Panc1 (cell line): ENCODE measurements around the gene COL6A2.

ENCODE experiments used
- POLR2AphosphoS5 ChIP-seq: IDR thresholded peaks from 2 replicates; pipeline ENCODE4 v1.6.1; 2012; ENCODE audit warnings: mild to moderate bottlenecking, low read depth, low read length, moderate library complexity
- REST ChIP-seq, 2 experiments: IDR thresholded peaks; 2 replicates each; pipeline ENCODE4 v1.6.1; 2011 to 2012; ENCODE audit warnings: low read depth in 2 of 2, control low read depth in 1 of 2, low read length in 1 of 2, mild to moderate bottlenecking in 1 of 2, moderate library complexity in 1 of 2; ENCODE audit not compliant: insufficient read depth in 1 of 2
- TCF7L2 ChIP-seq: IDR thresholded peaks from 2 replicates; pipeline ENCODE4 v1.6.1; 2011; ENCODE audit warnings: mild to moderate bottlenecking, low read depth, low read length, inconsistent platforms
- TF ChIP-seq, protein P1 (sequence below): fragments of 450-650 bp; IDR thresholded peaks from 2 replicates; pipeline ENCODE4 v1.5.1; 2017; ENCODE audit warnings: mild to moderate bottlenecking

- TF ChIP-seq, protein P1, sequence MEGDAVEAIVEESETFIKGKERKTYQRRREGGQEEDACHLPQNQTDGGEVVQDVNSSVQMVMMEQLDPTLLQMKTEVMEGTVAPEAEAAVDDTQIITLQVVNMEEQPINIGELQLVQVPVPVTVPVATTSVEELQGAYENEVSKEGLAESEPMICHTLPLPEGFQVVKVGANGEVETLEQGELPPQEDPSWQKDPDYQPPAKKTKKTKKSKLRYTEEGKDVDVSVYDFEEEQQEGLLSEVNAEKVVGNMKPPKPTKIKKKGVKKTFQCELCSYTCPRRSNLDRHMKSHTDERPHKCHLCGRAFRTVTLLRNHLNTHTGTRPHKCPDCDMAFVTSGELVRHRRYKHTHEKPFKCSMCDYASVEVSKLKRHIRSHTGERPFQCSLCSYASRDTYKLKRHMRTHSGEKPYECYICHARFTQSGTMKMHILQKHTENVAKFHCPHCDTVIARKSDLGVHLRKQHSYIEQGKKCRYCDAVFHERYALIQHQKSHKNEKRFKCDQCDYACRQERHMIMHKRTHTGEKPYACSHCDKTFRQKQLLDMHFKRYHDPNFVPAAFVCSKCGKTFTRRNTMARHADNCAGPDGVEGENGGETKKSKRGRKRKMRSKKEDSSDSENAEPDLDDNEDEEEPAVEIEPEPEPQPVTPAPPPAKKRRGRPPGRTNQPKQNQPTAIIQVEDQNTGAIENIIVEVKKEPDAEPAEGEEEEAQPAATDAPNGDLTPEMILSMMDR: no peak
- no peak for TF ChIP-seq REST (IDR thresholded peaks at IDR 0.05; ENCODE audit: insufficient read depth in 1 of 2, low read depth in 2 of 2, low read length in 1 of 2)
- no peak for TF ChIP-seq TCF7L2
- no peak for TF ChIP-seq POLR2AphosphoS5
Measured at GRCh38 chr21:46119637-46120271, 21.8 kb downstream of the COL6A2 start.
